Lung (tissue), 12 donors: ENCODE results near the gene SYCP1. TPM values are rescaled to one million over a fixed set of nuclear protein-coding genes. Genes with fewer than 3 reads are reported as not detected.
"Not testable (repeated sequence)": the region's sequence is repeated elsewhere in the genome, so short reads cannot be mapped to it uniquely, and the experiment has no call there.

Experiments used
- ATAC-seq: fragments of 200-7000 bp; cut with Tn5 transposase; one replicate; pipeline ENCODE4 v1.9.1; 2020; ENCODE audit warnings: moderate number of reproducible peaks; ENCODE audit not compliant: insufficient read depth, low FRiP score
- DNase-seq, 3 donors: peaks; one replicate each; pipeline ENCODE4 v3.0.0-alpha.2; 2013 to 2017
- H3K27ac ChIP-seq, 2 donors: one replicate each; pipeline ENCODE4 v1.5.1; 2013; ENCODE audit warnings: mild to moderate bottlenecking in 2 of 2, moderate library complexity in 2 of 2, control low read depth in 1 of 2, inconsistent platforms in 1 of 2, low read depth in 1 of 2, low read length in 1 of 2
- H3K27me3 ChIP-seq, 3 donors: one replicate each; pipeline ENCODE4 v1.5.1; 2013; ENCODE audit warnings: low read length in 2 of 3; ENCODE audit not compliant: control insufficient read depth in 3 of 3, insufficient read depth in 3 of 3
- H3K36me3 ChIP-seq, 4 donors: one replicate each; pipeline ENCODE4 v1.5.1; 2013; ENCODE audit warnings: low read length in 4 of 4, mild to moderate bottlenecking in 1 of 4, moderate library complexity in 1 of 4; ENCODE audit not compliant: control insufficient read depth in 4 of 4, insufficient read depth in 4 of 4
- H3K4me1 ChIP-seq, 5 donors: one replicate each; pipeline ENCODE4 v1.5.1; 2013; ENCODE audit warnings: low read length in 5 of 5, mild to moderate bottlenecking in 2 of 5, moderate library complexity in 1 of 5; ENCODE audit not compliant: control insufficient read depth in 5 of 5, insufficient read depth in 5 of 5
- H3K4me3 ChIP-seq: one replicate; pipeline ENCODE4 v1.5.1; 2013; ENCODE audit warnings: mild to moderate bottlenecking, control low read depth, moderate library complexity
- H3K9ac ChIP-seq, 2 donors: one replicate each; pipeline ENCODE4 v1.5.1; 2013; ENCODE audit warnings: low read length in 2 of 2, control low read depth in 1 of 2; ENCODE audit not compliant: insufficient read depth in 1 of 2
- H3K9me3 ChIP-seq, 4 donors: one replicate each; pipeline ENCODE4 v1.5.1; 2013; ENCODE audit warnings: low read length in 3 of 4, mild to moderate bottlenecking in 1 of 4, moderate library complexity in 1 of 4; ENCODE audit not compliant: control insufficient read depth in 4 of 4, insufficient read depth in 3 of 4
- CTCF ChIP-seq: IDR thresholded peaks from 2 replicates; pipeline ENCODE4 v1.5.1; 2012; ENCODE audit warnings: mild to moderate bottlenecking; ENCODE audit errors: control extremely low read depth, extremely low read depth
- WGBS, 2 donors: extraction: QIAGEN DNeasy Blood & Tissue Kit; methylation state at CpG; one replicate each; pipeline ENCODE4 v1.1.7; 2013; 5-methylcytosine and 5-hydroxymethylcytosine counted together
- polyA plus RNA-seq, 2 donors: library from polyadenylated mRNA; stranded (reverse); fragments of 200-250 nt; gene quantifications; one replicate each; pipeline ENCODE4 v1.2.1, GENCODE V29; 2013
- total RNA-seq, 2 donors: library from RNA; depleted of rRNA in 1 of 2; stranded (reverse); fragments of >200 nt in 1 of 2; gene quantifications; one replicate each; pipeline ENCODE4 v1.2.1, GENCODE V29; 2014 to 2021
- donor health status: control.
- donor health status: control.
- donor health status: Bipolar disorder and iron deficiency.
- donor health status: healthy.
- donor health status: DM: yes; HTN: yes; CAD: no.

The SYCP1 gene
- total and polyA plus RNA-seq, 4 donors: 0.09 TPM; not detected in 3

GRCh38 chr1:114821978-114822377, 32.7 kb upstream of the SYCP1 start:
- Histone ChIP-seq H3K27ac (no peak overlapping the region), H3K9me3 (peaks cover 0 to 6% (median 2%) of the 10 kb centered on the region in 4 donors), H3K36me3 (no peaks in the 10 kb centered on the region), H3K9ac (no peak overlapping the region), H3K27me3 (no peaks in the 10 kb centered on the region), H3K4me3 (no peak overlapping the region), H3K4me1 (no peaks in the 10 kb centered on the region)
- no peak for TF ChIP-seq CTCF
- ATAC-seq (no peak), DNase-seq (no peak)

- Histone ChIP-seq H3K36me3 (no peaks in the 10 kb centered on the region), H3K4me3 (no peak overlapping the region), H3K27ac (no peak overlapping the region), H3K4me1 (no peaks in the 10 kb centered on the region), H3K9me3 (no peaks in the 10 kb centered on the region), H3K27me3 (no peaks in the 10 kb centered on the region), H3K9ac (no peak overlapping the region)
- no peak for DNase-seq
- no peak for TF ChIP-seq CTCF
- WGBS, 2 donors: 85 to 91% methylated on average over 5 of the region's 5 CpGs
- ATAC-seq: no peak
Observed at GRCh38 chr1:114828251-114828650, 26.4 kb upstream of the SYCP1 start.

- not testable (repeated sequence) for H3K4me1 ChIP-seq
Observed at GRCh38 chr1:114830075-114830474, 24.6 kb upstream of the SYCP1 start.

GRCh38 chr1:114831276-114831994, 23.2 kb upstream of the SYCP1 start:
- H3K36me3 ChIP-seq: no peaks in the 10 kb centered on the region
- no peak overlapping the region for H3K4me3 ChIP-seq
- 81 to 82% methylated on average over 5 of the region's 5 CpGs for WGBS, 2 donors
- TF ChIP-seq CTCF: no peak
- H3K9me3 ChIP-seq: no peaks in the 10 kb centered on the region
- no peak for ATAC-seq
- no peak overlapping the region for H3K27ac ChIP-seq
- no peaks in the 10 kb centered on the region for H3K4me1 ChIP-seq
- H3K27me3 ChIP-seq: no peaks in the 10 kb centered on the region
- H3K9ac ChIP-seq: no peak overlapping the region
- no peak for DNase-seq

More at GRCh38 chr1:114830075-114830474, 24.6 kb upstream of the SYCP1 start:
- H3K27me3 ChIP-seq, H3K4me3 ChIP-seq, H3K27ac ChIP-seq, H3K36me3 ChIP-seq, ATAC-seq, H3K9me3 ChIP-seq, DNase-seq, H3K9ac ChIP-seq: not testable (repeated sequence)
- 74 to 86% methylated on average over 1 of the region's 1 CpG for WGBS, 2 donors
